Regular cardiac myocyte (primary cell): ENCODE results near the gene RASGRP1. TPM values are rescaled to one million over a fixed set of nuclear protein-coding genes. Genes with fewer than 3 reads are reported as not detected.

ENCODE experiments used
- total RNA-seq: library from RNA; depleted of rRNA; stranded (reverse); fragments of >200 nt; gene quantifications from 2 replicates; pipeline ENCODE4 v1.2.3, GENCODE V29; 2014

Gene RASGRP1
- total RNA-seq: 0.77 and 6.2 TPM in 2 replicates

GRCh38 chr15:38564557-38565286, at the start of gene RASGRP1:
Gene RASGRP1 (minus strand): TSS chr15:38564814. CDS start chr15:38564628, 186 bp downstream.

GRCh38 chr15:38453971-38454695, 110.5 kb downstream of the RASGRP1 start, which contains the start of gene FAM98B:
Gene FAM98B (plus strand): TSS chr15:38454127. CDS start chr15:38454162, 35 bp downstream.

Other genes starting within 250 kb of the RASGRP1 start
- gene FAM98B, start 110.7 kb downstream of the RASGRP1 start, total RNA-seq: 5.4 and 6.8 TPM in 2 replicates